ENCODE results near the gene SCFD2. TPM values are rescaled to one million over a fixed set of nuclear protein-coding genes. Genes with fewer than 3 reads are reported as not detected.
A peak's percentile ranks its signal among the peaks of the same experiment; 100 is the strongest.

SCFD2 gene
- total and polyA plus RNA-seq, 10 of the 15 experiments (the other 5 are each of a cell fraction or from before 2014, with no cell fraction given), result 4.8 to 37.6 (median 24.9) TPM

DNA sequence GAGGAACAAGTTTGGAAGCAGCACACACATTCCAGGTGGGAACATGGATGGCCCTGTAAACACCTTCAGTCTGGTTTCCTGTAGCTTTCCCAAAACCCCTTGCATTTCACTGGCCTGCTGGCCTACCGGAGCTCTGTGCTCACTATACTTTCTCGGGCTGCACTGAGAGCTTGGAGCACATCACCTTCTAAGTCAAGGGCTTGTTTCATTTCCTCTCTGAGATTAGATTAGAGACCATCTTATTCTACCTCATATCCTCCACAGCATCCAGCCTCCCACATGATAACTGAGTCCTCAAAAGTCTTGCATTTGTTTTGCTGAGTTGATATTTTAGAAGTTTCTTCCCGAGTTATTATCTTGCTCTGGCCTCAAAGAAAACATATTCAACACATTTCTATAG is 356.0 kb downstream of the SCFD2 start:
- ChIA-PET POLR2A (interaction anchor here (0.6 kb wide), 1 partner anchor 1702 kb away, joined by 3 read pairs; no protein-coding TSS in a partner anchor), SMC1A (ENCODE audit: uncharacterized antibody, unreplicated experiment) (interaction anchor here (1.0 to 1.2 kb wide), 2 partner anchors 11 to 27 kb away, joined by 3 to 5 read pairs; no protein-coding TSS in a partner anchor), RAD21 (ENCODE audit: unreplicated experiment) (no interaction called here), CTCF (interaction anchor here (0.5 to 1.1 kb wide), 3 partner anchors 14 to 1224 kb away, joined by 3 read pairs; no protein-coding TSS in a partner anchor)
- no peaks in the 10 kb centered on the region; the same call in 1 of the 3 replicates for H3K9me3 ChIP-seq (replicated peaks; ENCODE audit: control insufficient read depth, insufficient read depth, low read length)
- no peaks in the 10 kb centered on the region for H3K27me3 ChIP-seq (replicated peaks in 1 of 2; ENCODE audit: control insufficient read depth in 2 of 2, insufficient read depth in 2 of 2, low read length in 1 of 2)
- no peaks in the 10 kb centered on the region for H4K20me1 ChIP-seq (ENCODE audit: control insufficient read depth, insufficient read depth)
- no peak overlapping the region for H3K9ac ChIP-seq (ENCODE audit: control insufficient read depth, insufficient read depth, low read length)
- H3K79me2 ChIP-seq (ENCODE audit: control insufficient read depth, insufficient read depth, low read length), result no peaks in the 10 kb centered on the region
- no peak for DNase-seq (ENCODE audit: low read depth, low spot score)
- 20% methylated on average over 3 of the region's 3 CpGs for WGBS (ENCODE audit: insufficient coverage, insufficient replicate concordance, low lambda C conversion rate, missing lambda C conversion rate)
- in situ Hi-C loops (cut with MboI), result loop anchor here (10.0 kb wide), 1 partner anchor 1215 kb away; the partner anchor contains the start of gene PDGFRA
- no peaks in the 10 kb centered on the region for H3K36me3 ChIP-seq (ENCODE audit: control insufficient read depth in 2 of 2, insufficient read depth in 2 of 2, low read length in 1 of 2)
- peak; percentile 46 for ATAC-seq
- H3K4me1 ChIP-seq (ENCODE audit: control insufficient read depth, insufficient read depth, low read length), result peaks cover 30% of the 10 kb centered on the region
- BruUV-seq (replicated peaks), result no TSS peak
- intact Hi-C loops (cut with micrococcal nuclease; ENCODE audit: unreplicated experiment), result loop anchor here (10.0 kb wide), 4 partner anchors 375 to 795 kb away; no protein-coding TSS in a partner anchor
- FAIRE-seq, result no peak
- no peak overlapping the region for H2AFZ ChIP-seq (ENCODE audit: control insufficient read depth, low read depth, low read length)
- H3K27ac ChIP-seq (ENCODE audit: control insufficient read depth, insufficient read depth), result no peak overlapping the region
- no peak overlapping the region for H3K4me2 ChIP-seq (ENCODE audit: control insufficient read depth, insufficient read depth)
- no peak overlapping the region for H3K4me3 ChIP-seq
- TF ChIP-seq CHD2 (IDR thresholded peaks at IDR 0.05; ENCODE audit: borderline replicate concordance, low read depth, low read length), result no peak
- TF ChIP-seq SPI1 (IDR thresholded peaks at IDR 0.05; ENCODE audit: borderline replicate concordance, insufficient read depth, low read depth, low read length), result peak; percentile 85
- TF ChIP-seq ZBTB11 (CRISPR knock-in tag; IDR thresholded peaks at IDR 0.05), result no peak
- TF ChIP-seq MAX (IDR thresholded peaks at IDR 0.05; ENCODE audit: low read depth, low read length), result no peak
- 0 out of 2 replicates have a peak, but pooled peaks have one; percentile 8 for TF ChIP-seq CREB1 (IDR thresholded peaks at IDR 0.05; ENCODE audit: low read depth)
- TF ChIP-seq POLR2AphosphoS5 (IDR thresholded peaks at IDR 0.05; ENCODE audit: low read length), result no peak
